Endothelial cell of umbilical vein (primary cell): ENCODE measurements around the gene RELN.

Experiments
- EZH2 ChIP-seq: IDR thresholded peaks from 2 replicates; pipeline ENCODE4 v1.6.1; 2012; ENCODE audit warnings: borderline replicate concordance, low read depth, mild to moderate bottlenecking, moderate library complexity, low read length, inconsistent platforms; ENCODE audit not compliant: severe bottlenecking
- FOS ChIP-seq: IDR thresholded peaks from 2 replicates; pipeline ENCODE4 v1.6.1; 2011; ENCODE audit warnings: mild to moderate bottlenecking, low read length, moderate library complexity, borderline replicate concordance; ENCODE audit not compliant: insufficient read depth
- GATA2 ChIP-seq: IDR thresholded peaks from 2 replicates; pipeline ENCODE4 v1.7.0; 2011; ENCODE audit warnings: low read depth, mild to moderate bottlenecking, moderate library complexity, mixed read lengths, low read length; ENCODE audit not compliant: insufficient read length, insufficient read depth
- MYC ChIP-seq: IDR thresholded peaks from one replicate; pipeline ENCODE4 v1.6.1; 2011; ENCODE audit warnings: mild to moderate bottlenecking, low read depth, low read length
- POLR2A ChIP-seq: IDR thresholded peaks from 2 replicates; pipeline ENCODE4 v1.6.1; 2012; ENCODE audit warnings: low read depth, mild to moderate bottlenecking, control low read depth, low read length
- POLR2AphosphoS5 ChIP-seq: IDR thresholded peaks from 2 replicates; pipeline ENCODE4 v1.6.1; 2012; ENCODE audit warnings: low read depth, mild to moderate bottlenecking, control low read depth, low read length, moderate library complexity; ENCODE audit not compliant: insufficient read depth
- TF ChIP-seq, protein P1 (sequence below), 2 donors: IDR thresholded peaks; 1 replicate in 1 of 2; 2 replicates in 1 of 2; pipeline ENCODE4 v1.5.1; 2011; ENCODE audit warnings: low read length in 2 of 2, mild to moderate bottlenecking in 2 of 2, moderate library complexity in 2 of 2, control low read depth in 1 of 2, inconsistent platforms in 1 of 2, low read depth in 1 of 2; ENCODE audit not compliant: insufficient read depth in 1 of 2; ENCODE audit errors: extremely low read depth in 1 of 2
- TF ChIP-seq, protein P2 (sequence below): IDR thresholded peaks from 2 replicates; pipeline ENCODE4 v1.6.1; 2011; ENCODE audit not compliant: insufficient read depth, insufficient read length

DNA sequence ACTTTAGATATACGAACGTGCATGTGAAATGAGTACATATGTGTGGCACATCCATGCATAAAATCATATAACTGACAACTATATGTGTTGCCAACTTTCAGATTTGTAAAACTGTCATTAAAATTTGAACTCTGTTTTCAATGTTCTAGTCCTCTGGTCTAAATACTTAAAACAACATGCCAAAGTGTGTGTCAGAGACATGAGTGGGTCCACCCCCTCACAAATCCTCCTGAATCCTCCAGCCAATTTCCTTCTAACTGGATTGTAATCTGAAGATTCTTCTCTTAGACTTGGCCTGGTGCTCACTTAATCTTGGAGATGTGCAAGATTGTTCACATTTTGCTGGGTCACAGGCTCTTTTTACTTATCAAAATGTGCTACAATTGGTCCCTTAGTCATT, 184.1 kb downstream of the RELN start:
- no peak for TF ChIP-seq POLR2A
- TF ChIP-seq MYC: no peak
- TF ChIP-seq, protein P1, sequence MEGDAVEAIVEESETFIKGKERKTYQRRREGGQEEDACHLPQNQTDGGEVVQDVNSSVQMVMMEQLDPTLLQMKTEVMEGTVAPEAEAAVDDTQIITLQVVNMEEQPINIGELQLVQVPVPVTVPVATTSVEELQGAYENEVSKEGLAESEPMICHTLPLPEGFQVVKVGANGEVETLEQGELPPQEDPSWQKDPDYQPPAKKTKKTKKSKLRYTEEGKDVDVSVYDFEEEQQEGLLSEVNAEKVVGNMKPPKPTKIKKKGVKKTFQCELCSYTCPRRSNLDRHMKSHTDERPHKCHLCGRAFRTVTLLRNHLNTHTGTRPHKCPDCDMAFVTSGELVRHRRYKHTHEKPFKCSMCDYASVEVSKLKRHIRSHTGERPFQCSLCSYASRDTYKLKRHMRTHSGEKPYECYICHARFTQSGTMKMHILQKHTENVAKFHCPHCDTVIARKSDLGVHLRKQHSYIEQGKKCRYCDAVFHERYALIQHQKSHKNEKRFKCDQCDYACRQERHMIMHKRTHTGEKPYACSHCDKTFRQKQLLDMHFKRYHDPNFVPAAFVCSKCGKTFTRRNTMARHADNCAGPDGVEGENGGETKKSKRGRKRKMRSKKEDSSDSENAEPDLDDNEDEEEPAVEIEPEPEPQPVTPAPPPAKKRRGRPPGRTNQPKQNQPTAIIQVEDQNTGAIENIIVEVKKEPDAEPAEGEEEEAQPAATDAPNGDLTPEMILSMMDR (IDR thresholded peaks at IDR 0.05; ENCODE audit: extremely low read depth in 1 of 2, insufficient read depth in 1 of 2, low read depth in 1 of 2, low read length in 2 of 2): no peak
- TF ChIP-seq EZH2: no peak
- TF ChIP-seq GATA2: no peak
- TF ChIP-seq FOS: no peak
- no peak for TF ChIP-seq POLR2AphosphoS5
- TF ChIP-seq, protein P2, sequence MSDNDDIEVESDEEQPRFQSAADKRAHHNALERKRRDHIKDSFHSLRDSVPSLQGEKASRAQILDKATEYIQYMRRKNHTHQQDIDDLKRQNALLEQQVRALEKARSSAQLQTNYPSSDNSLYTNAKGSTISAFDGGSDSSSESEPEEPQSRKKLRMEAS: no peak
